A549 treated with RU486 at 1 μM for 4 hours (cell line): ENCODE data around the gene NELL2. TPM values are rescaled to one million over a fixed set of nuclear protein-coding genes. Genes with fewer than 3 reads are reported as not detected.

Experiments
- total RNA-seq: library from RNA; stranded (reverse); fragments of 200-300 nt; extraction: Qiagen RNA extraction; gene quantifications from 5 replicates; pipeline ENCODE4 v1.2.3, GENCODE V29; 2022; ENCODE audit warnings: low read depth

The NELL2 gene
- total RNA-seq, result 0.46 TPM in 1 of 5 replicates, not detected in the others

DNA sequence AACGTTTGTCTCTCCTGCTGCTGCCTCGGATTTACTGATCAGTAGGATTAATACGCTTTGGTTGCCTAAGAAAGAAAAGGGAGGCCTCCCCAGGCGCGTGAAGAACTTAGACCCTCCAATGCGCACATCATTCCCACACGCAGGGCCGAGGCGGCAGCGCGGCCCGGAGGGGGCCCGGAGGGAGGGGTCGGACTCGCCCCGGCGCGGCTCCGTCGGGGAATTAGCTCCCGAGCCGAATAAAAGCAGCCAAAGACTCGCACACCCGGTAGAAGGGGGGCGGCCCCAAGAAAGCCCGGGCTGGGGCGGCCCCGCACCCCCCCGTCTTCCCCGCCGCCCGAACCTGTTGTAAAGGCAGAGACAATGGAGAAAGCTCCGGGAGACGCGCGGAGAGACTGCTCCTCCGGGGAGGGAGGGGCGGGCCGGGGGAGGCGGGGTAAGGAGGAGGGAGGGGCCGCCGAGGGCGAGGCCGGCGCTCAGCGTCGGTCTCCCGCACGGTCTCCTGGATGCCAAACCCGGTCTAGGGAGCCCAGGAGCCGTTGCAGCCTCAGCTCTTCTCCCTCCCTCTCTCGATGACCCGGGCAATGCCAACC is at the start of gene NELL2:
TSS of gene NELL2 (minus strand) at position 362 of the 590 bp plus-strand sequence. CDS start 446 bp downstream, outside the sequence.

Other genes starting within 250 kb of the NELL2 start
- gene DBX2, start 174.8 kb upstream of the NELL2 start, total RNA-seq, result not detected in 5 replicates